ENCODE results near the gene NHSL2.
"Not testable (repeated sequence)": the region's sequence is repeated elsewhere in the genome, so short reads cannot be mapped to it uniquely, and the experiment has no call there.

The NHSL2 gene

GRCh38 chrX:71941776-71942175 lies 31.1 kb downstream of the NHSL2 start:
- DNase-seq (no peak), ATAC-seq (no peak)
- Mint-ChIP-seq H3K27me3 (no peaks in the 10 kb centered on the region), H3K4me1 (peaks cover 2% of the 10 kb centered on the region), H3K36me3 (ENCODE audit: low read depth) (no peaks in the 10 kb centered on the region), H3K4me3 (no peak overlapping the region), H3K27ac (no peak overlapping the region), H3K9me3 (no peaks in the 10 kb centered on the region)

GRCh38 chrX:71944369-71944768 lies 33.7 kb downstream of the NHSL2 start:
- Mint-ChIP-seq H3K9me3 (no peaks in the 10 kb centered on the region), H3K27ac (no peak overlapping the region)

DNA sequence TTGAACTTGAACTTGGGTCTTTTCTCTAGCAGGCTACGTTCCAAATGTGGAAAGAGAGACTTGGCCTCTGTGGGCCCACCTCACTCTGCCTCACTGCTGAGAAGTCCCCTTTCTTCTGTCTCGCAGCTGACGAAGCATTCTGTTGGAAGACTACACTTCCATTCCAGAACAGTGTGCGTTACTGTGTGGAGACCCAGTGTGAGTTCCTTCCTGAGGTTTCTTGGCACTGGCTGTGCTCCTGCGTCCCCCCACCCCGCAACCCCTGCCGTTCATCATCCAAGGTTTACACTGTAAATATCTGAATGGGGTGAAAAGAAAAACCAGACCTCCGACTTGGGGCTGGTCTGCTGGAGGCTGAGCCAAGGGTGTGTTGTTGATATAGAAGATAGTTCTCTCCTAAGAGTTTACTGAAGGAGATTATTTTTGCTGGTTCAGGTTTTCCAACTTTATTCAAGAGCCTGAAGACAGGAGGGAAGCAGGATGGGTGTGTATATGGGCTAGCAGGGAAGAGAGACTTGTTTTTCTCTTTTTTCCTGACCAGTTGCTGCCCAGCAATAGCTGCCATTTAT lies 34.7 kb downstream of the NHSL2 start:
- Mint-ChIP-seq H3K9me3 (no peaks in the 10 kb centered on the region), H3K27ac (no peak overlapping the region), H3K4me1 (peaks cover 2% of the 10 kb centered on the region), H3K36me3 (ENCODE audit: low read depth) (no peaks in the 10 kb centered on the region), H3K4me3 (no peak overlapping the region), H3K27me3 (peaks cover 4% of the 10 kb centered on the region)
- DNase-seq (no peak), ATAC-seq (no peak)

More at GRCh38 chrX:71944369-71944768, 33.7 kb downstream of the NHSL2 start:
- H3K4me3 Mint-ChIP-seq: no peak overlapping the region
- no peak for ATAC-seq
- H3K4me1 Mint-ChIP-seq: peaks cover 2% of the 10 kb centered on the region
- no peaks in the 10 kb centered on the region for H3K36me3 Mint-ChIP-seq (ENCODE audit: low read depth)
- DNase-seq: no peak
- H3K27me3 Mint-ChIP-seq: peaks cover 2% of the 10 kb centered on the region

GRCh38 chrX:71949363-71949762 lies 38.7 kb downstream of the NHSL2 start:
- Mint-ChIP-seq H3K36me3 (ENCODE audit: low read depth) (no peaks in the 10 kb centered on the region), H3K9me3 (no peaks in the 10 kb centered on the region)

DNA sequence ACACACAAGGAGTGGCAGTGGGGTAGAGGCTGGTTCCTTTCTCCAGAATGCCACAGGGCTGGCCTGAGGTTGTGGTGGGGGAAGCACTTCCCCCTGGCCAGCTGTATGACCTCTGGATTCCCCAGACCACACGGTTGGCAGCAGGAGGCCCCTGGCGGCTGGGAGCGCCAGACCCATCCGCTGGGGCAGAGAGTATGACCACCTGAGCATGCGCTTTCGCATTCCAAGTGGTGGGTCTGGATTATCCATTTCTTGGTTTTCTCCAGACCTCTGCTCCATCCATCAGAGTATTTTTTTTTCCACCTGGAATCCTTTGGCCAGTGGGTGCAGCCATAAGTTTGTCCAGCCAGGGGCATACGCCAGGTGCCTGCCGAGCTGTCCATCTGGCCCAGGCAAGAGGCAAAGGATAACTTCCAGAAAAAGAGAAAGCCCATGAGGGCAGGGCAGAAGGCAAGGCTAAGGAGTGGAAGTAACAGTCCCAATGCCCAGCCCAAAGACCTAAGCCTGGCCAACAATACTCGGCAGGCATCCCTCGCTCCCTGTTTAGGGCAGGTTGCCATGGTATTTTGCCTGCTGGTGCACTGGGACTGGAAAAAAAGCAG lies 39.3 kb downstream of the NHSL2 start:
- no peaks in the 10 kb centered on the region for H3K9me3 Mint-ChIP-seq
- peaks cover 4% of the 10 kb centered on the region for H3K27me3 Mint-ChIP-seq
- DNase-seq (no peak), ATAC-seq (no peak)
- no peak overlapping the region for H3K27ac Mint-ChIP-seq
- no peaks in the 10 kb centered on the region for H3K36me3 Mint-ChIP-seq (ENCODE audit: low read depth)
- H3K4me1 Mint-ChIP-seq: no peaks in the 10 kb centered on the region
- H3K4me3 Mint-ChIP-seq: no peak overlapping the region

More at GRCh38 chrX:71949363-71949762, 38.7 kb downstream of the NHSL2 start:
- H3K4me1 Mint-ChIP-seq: no peaks in the 10 kb centered on the region
- ATAC-seq: no peak
- H3K27me3 Mint-ChIP-seq: peaks cover 4% of the 10 kb centered on the region
- DNase-seq: no peak
- H3K27ac Mint-ChIP-seq: no peak overlapping the region
- H3K4me3 Mint-ChIP-seq: no peak overlapping the region

- Mint-ChIP-seq H3K4me3 (no peak overlapping the region), H3K27ac (no peak overlapping the region), H3K27me3 (peaks cover 1% of the 10 kb centered on the region), H3K4me1 (no peaks in the 10 kb centered on the region), H3K36me3 (ENCODE audit: low read depth) (no peaks in the 10 kb centered on the region), H3K9me3 (no peaks in the 10 kb centered on the region)
- DNase-seq: no peak
- no peak for ATAC-seq
These were observed 42.7 kb downstream of the NHSL2 start for GRCh38 chrX:71953391-71953790.

DNA sequence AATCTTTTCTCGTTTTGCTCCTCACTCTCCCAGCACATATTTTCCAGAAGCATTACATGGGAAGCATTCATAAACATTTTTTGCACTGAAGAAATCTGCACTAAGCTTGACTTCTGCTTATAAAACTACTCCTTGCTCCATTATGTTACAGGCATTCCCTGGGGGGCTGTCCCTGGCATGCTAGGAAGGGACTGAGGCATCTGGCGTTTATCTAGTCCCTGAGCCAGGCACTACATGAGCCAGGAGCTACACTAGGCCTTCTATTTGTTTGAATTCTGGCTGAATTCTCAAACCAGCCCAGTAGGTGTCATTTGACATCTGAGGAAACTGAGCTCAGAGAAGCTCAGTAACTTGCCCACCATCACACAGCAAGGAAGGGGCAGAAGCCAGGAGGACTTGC lies 43.3 kb downstream of the NHSL2 start:
- no peak overlapping the region for H3K27ac Mint-ChIP-seq
- DNase-seq: no peak

DNA sequence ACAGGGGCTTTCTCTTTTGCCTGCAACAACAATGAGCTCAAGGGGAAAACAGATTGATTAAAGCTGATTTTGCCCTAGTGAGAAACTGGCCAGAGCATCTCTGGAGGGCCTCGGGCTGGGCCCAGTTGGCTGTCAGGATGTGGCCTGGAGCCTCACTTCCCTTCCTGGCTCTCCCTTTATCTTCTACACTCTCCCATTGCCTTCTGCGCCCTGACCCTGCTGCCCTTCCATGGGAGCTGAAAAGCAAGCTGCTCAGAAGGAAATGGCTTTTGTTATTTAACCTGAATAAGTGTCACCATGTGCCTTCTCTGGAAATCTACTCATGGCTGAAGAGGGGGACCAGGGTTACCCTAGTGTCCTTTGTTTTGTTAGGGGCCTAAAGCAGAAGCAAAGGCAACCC lies 43.8 kb downstream of the NHSL2 start:
- H3K36me3 Mint-ChIP-seq (ENCODE audit: low read depth): no peaks in the 10 kb centered on the region
- ATAC-seq: no peak
- H3K27ac Mint-ChIP-seq: no peak overlapping the region
- peaks cover 1% of the 10 kb centered on the region for H3K27me3 Mint-ChIP-seq
- no peaks in the 10 kb centered on the region for H3K9me3 Mint-ChIP-seq
- no peaks in the 10 kb centered on the region for H3K4me1 Mint-ChIP-seq
- DNase-seq: no peak
- no peak overlapping the region for H3K4me3 Mint-ChIP-seq

More for the DNA sequence above, 43.3 kb downstream of the NHSL2 start:
- no peak overlapping the region for H3K4me3 Mint-ChIP-seq
- H3K4me1 Mint-ChIP-seq: no peaks in the 10 kb centered on the region
- H3K9me3 Mint-ChIP-seq: no peaks in the 10 kb centered on the region
- H3K27me3 Mint-ChIP-seq: peaks cover 1% of the 10 kb centered on the region
- H3K36me3 Mint-ChIP-seq (ENCODE audit: low read depth): no peaks in the 10 kb centered on the region
- no peak for ATAC-seq

DNA sequence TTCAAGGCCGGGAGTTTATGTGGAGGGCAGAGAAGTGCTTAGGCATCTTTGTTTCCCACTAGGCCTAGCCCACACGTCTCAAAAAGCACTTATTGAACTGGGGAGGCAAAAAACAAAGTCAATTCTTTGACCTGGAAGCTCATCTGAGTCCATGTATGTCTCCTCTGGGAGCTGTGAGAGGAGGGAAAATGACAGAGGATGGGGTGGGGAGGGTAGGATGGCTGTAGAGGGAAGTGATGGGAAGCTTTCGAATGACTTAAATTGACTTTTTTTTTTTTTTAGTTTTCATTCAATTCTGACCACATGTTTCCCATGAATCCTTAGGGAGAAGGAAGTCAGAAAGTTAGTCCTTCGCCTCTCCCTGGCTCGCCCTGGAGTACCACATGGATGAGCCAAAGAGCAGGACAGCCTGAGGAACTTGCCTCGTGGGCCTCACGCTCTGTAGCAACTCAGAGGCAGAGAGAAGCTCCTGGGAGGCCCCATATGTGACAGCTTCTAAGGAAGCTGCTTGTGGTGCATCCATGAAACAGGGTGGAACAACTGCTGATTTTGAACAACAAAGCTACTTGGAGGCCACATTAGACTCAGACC lies 45.0 kb downstream of the NHSL2 start:
- no peaks in the 10 kb centered on the region for H3K4me1 Mint-ChIP-seq
- no peaks in the 10 kb centered on the region for H3K27me3 Mint-ChIP-seq
- H3K4me3 Mint-ChIP-seq: no peak overlapping the region
- no peak for ATAC-seq
- no peaks in the 10 kb centered on the region for H3K36me3 Mint-ChIP-seq (ENCODE audit: low read depth)
- no peak overlapping the region for H3K27ac Mint-ChIP-seq
- no peak for DNase-seq
- H3K9me3 Mint-ChIP-seq: no peaks in the 10 kb centered on the region

GRCh38 chrX:71958281-71958675 lies 47.6 kb downstream of the NHSL2 start:
- no peaks in the 10 kb centered on the region for H3K4me1 Mint-ChIP-seq
- no peak overlapping the region for H3K27ac Mint-ChIP-seq
- no peak for DNase-seq
- H3K4me3 Mint-ChIP-seq: no peak overlapping the region
- no peaks in the 10 kb centered on the region for H3K9me3 Mint-ChIP-seq
- ATAC-seq: no peak
- H3K27me3 Mint-ChIP-seq: no peaks in the 10 kb centered on the region
- H3K36me3 Mint-ChIP-seq (ENCODE audit: low read depth): no peaks in the 10 kb centered on the region

- not testable (repeated sequence) for DNase-seq; H3K27ac Mint-ChIP-seq; H3K4me3 Mint-ChIP-seq; H3K36me3 Mint-ChIP-seq (ENCODE audit: low read depth); ATAC-seq; H3K9me3 Mint-ChIP-seq; H3K27me3 Mint-ChIP-seq; H3K4me1 Mint-ChIP-seq
These were observed 53.5 kb downstream of the NHSL2 start for GRCh38 chrX:71964184-71964583.

GRCh38 chrX:71974916-71975315 lies 64.3 kb downstream of the NHSL2 start:
- Mint-ChIP-seq H3K4me1 (no peaks in the 10 kb centered on the region), H3K9me3 (no peaks in the 10 kb centered on the region), H3K4me3 (no peak overlapping the region), H3K27ac (no peak overlapping the region), H3K27me3 (peaks cover 5% of the 10 kb centered on the region), H3K36me3 (ENCODE audit: low read depth) (no peaks in the 10 kb centered on the region)
- no peak for DNase-seq
- no peak for ATAC-seq

DNA sequence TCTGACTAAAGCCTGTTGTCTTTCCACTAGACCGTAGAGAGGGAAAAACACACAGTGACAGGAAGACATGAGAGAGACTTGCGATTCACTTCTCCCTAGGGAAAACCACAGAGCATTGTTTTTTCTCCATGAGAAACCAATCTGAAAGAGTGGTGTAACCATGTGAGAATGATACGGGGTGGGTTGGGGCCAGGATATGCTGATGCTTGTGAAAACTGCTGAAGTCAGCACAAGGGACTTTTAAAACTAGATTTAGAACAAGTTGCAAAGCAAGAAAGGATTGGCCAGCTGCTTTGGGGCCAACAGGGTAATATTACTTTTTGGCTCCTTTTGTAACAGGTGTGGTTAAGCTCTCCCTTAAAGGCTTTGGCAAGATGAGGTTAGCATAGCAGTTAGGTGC lies 66.1 kb downstream of the NHSL2 start:
- ATAC-seq (no peak), DNase-seq (no peak)
- H3K4me3 Mint-ChIP-seq: no peak overlapping the region
- no peaks in the 10 kb centered on the region for H3K9me3 Mint-ChIP-seq
- peaks cover 2% of the 10 kb centered on the region for H3K27me3 Mint-ChIP-seq
- no peaks in the 10 kb centered on the region for H3K36me3 Mint-ChIP-seq (ENCODE audit: low read depth)
- no peaks in the 10 kb centered on the region for H3K4me1 Mint-ChIP-seq
- H3K27ac Mint-ChIP-seq: no peak overlapping the region

DNA sequence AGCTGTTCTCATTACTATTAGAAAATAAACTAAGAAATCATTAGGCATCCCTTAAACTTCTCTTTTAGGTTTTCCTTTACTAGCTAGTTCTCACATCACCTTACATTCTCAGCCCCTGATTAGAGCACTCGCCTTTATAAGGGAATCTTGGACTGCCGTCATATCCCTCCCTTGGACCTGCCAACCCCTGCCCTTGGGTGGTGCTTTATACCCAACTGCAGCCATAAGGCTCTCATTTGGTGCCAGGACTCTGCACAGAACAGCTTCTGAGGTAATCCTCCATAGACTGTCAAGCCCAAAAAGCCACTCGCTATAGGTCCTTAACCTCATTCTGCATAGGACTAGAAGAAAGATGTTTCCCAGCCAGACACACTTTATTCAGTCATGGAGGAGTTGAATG lies 67.5 kb downstream of the NHSL2 start:
- H3K9me3 Mint-ChIP-seq: no peaks in the 10 kb centered on the region
- DNase-seq (no peak), ATAC-seq (no peak)
- H3K27me3 Mint-ChIP-seq: peaks cover 3% of the 10 kb centered on the region
- H3K36me3 Mint-ChIP-seq (ENCODE audit: low read depth): no peaks in the 10 kb centered on the region
- H3K4me1 Mint-ChIP-seq: no peaks in the 10 kb centered on the region
- no peak overlapping the region for H3K27ac Mint-ChIP-seq
- H3K4me3 Mint-ChIP-seq: no peak overlapping the region

GRCh38 chrX:71989768-71990426 lies 79.3 kb downstream of the NHSL2 start:
- H3K27me3 Mint-ChIP-seq: peaks cover under 1% of the 10 kb centered on the region
- DNase-seq (no peak), ATAC-seq (no peak)
- H3K27ac Mint-ChIP-seq: no peak overlapping the region
- no peaks in the 10 kb centered on the region for H3K9me3 Mint-ChIP-seq
- no peak overlapping the region for H3K4me3 Mint-ChIP-seq
- H3K4me1 Mint-ChIP-seq: peaks cover 16% of the 10 kb centered on the region
- no peaks in the 10 kb centered on the region for H3K36me3 Mint-ChIP-seq (ENCODE audit: low read depth)
